H1 (cell line): ENCODE measurements around the gene SUPT20H. TPM values are rescaled to one million over a fixed set of nuclear protein-coding genes. Genes with fewer than 3 reads are reported as not detected.

Source experiments
- CTCF ChIA-PET: fragments of 300-600 bp; sonication (Branson Sonifier 250); formaldehyde crosslinking; loops from one replicate; lab custom pipeline; 2021; ENCODE audit not compliant: partially characterized antibody; lab: Charles Lee
- POLR2A ChIA-PET: fragments of 300-600 bp; sonication (Branson Sonifier 250); formaldehyde crosslinking; loops from one replicate; lab custom pipeline; 2021; ENCODE audit warnings: inconsistent platforms; ENCODE audit not compliant: partially characterized antibody; lab: Charles Lee
- DNase-seq, 2 experiments: peaks; one replicate each; pipeline versions ENCODE4 v3.0.0 to v3.0.0-alpha.2; 2010 to 2022; ENCODE audit warnings: low spot score in 2 of 2, low read depth in 1 of 2, mixed read lengths in 1 of 2
- FAIRE-seq: peaks from 2 replicates; lab custom pipeline; 2011; peaks lifted over from hg19 to GRCh38; lab: Jason Lieb, UNC
- H2AFZ ChIP-seq: 2 replicates; pipeline ENCODE4 v1.8.1; 2012; ENCODE audit warnings: low read length, inconsistent platforms
- H2AK5ac ChIP-seq: 2 replicates; pipeline ENCODE4 v1.6.1; 2013; ENCODE audit warnings: low read depth, low read length
- H2BK120ac ChIP-seq: replicated peaks from 2 replicates; pipeline ENCODE3; 2013; ENCODE audit warnings: low read depth, low read length, inconsistent platforms
- H2BK12ac ChIP-seq: 2 replicates; pipeline ENCODE4 v1.6.1; 2013; ENCODE audit warnings: low read depth, low read length
- H2BK15ac ChIP-seq: 2 replicates; pipeline ENCODE4 v1.6.1; 2013; ENCODE audit warnings: low read length
- H2BK20ac ChIP-seq: 2 replicates; pipeline ENCODE4 v1.6.1; 2013; ENCODE audit warnings: low read length
- H2BK5ac ChIP-seq: 2 replicates; pipeline ENCODE4 v1.6.1; 2013; ENCODE audit warnings: low read depth, low read length
- H3K14ac ChIP-seq: 2 replicates; pipeline ENCODE4 v1.6.1; 2013; ENCODE audit warnings: inconsistent platforms; ENCODE audit not compliant: insufficient read length
- H3K18ac ChIP-seq: 2 replicates; pipeline ENCODE4 v1.6.1; 2013; ENCODE audit warnings: low read length; ENCODE audit errors: extremely low read depth
- H3K23ac ChIP-seq: 2 replicates; pipeline ENCODE4 v1.6.1; 2013; ENCODE audit warnings: inconsistent platforms; ENCODE audit not compliant: insufficient read length
- H3K23me2 ChIP-seq: 2 replicates; pipeline ENCODE4 v1.6.1; 2013; ENCODE audit warnings: low read depth, low read length
- H3K27ac ChIP-seq: 2 replicates; pipeline ENCODE4 v1.6.1; 2011; ENCODE audit warnings: low read depth, low read length, inconsistent platforms
- H3K27me3 ChIP-seq, 4 experiments: replicated peaks in 1 of 4; 1 replicate in 1 of 4; 2 replicates in 3 of 4; pipeline versions ENCODE4 v1.6.1 to v1.8.1; 2011 to 2013; ENCODE audit warnings: low read length in 3 of 4, mild to moderate bottlenecking in 3 of 4, inconsistent platforms in 2 of 4, mixed read lengths in 2 of 4, moderate library complexity in 1 of 4; ENCODE audit not compliant: control insufficient read depth in 3 of 4, insufficient read depth in 3 of 4; ENCODE audit errors: extremely low read depth in 1 of 4
- H3K36me3 ChIP-seq, 4 experiments: 2 replicates each; pipeline versions ENCODE4 v1.6.1 to v1.8.1; 2011 to 2013; ENCODE audit warnings: mild to moderate bottlenecking in 4 of 4, low read length in 3 of 4, moderate library complexity in 2 of 4, control low read depth in 1 of 4, inconsistent platforms in 1 of 4; ENCODE audit not compliant: insufficient read depth in 4 of 4, control insufficient read depth in 2 of 4
- H3K4ac ChIP-seq: replicated peaks from 2 replicates; pipeline ENCODE3; 2013; ENCODE audit warnings: low read length, low read depth, mixed read lengths, inconsistent platforms; ENCODE audit not compliant: insufficient read length
- H3K4me1 ChIP-seq, 4 experiments: replicated peaks in 1 of 4; 1 replicate in 1 of 4; 2 replicates in 3 of 4; pipeline versions ENCODE4 v1.6.1 to v1.8.1; 2011 to 2013; ENCODE audit warnings: low read length in 3 of 4, inconsistent platforms in 2 of 4, mixed read lengths in 1 of 4; ENCODE audit not compliant: insufficient read depth in 4 of 4, control insufficient read depth in 3 of 4
- H3K4me2 ChIP-seq, 2 experiments: 2 replicates each; pipeline versions ENCODE4 v1.6.1 to v1.8.1; 2011 to 2013; ENCODE audit warnings: low read depth in 2 of 2, low read length in 2 of 2, control low read depth in 1 of 2, inconsistent platforms in 1 of 2, mild to moderate bottlenecking in 1 of 2; ENCODE audit not compliant: insufficient read depth in 1 of 2
- H3K4me3 ChIP-seq, 4 experiments: fragments of 200-600, 300-600 bp in 1 of 4; sonication (generic), shearing (Covaris generic), sonication (Bioruptor Twin) in 1 of 4; 2 replicates each; pipeline versions ENCODE4 v1.5.1 to v1.8.1; 2011 to 2016; ENCODE audit warnings: low read length in 4 of 4, low read depth in 3 of 4, control low read depth in 2 of 4, inconsistent platforms in 2 of 4, mild to moderate bottlenecking in 2 of 4, mixed read lengths in 1 of 4, moderate library complexity in 1 of 4; ENCODE audit not compliant: insufficient read depth in 2 of 4; ENCODE audit errors: extremely low read depth in 1 of 4
- H3K56ac ChIP-seq: replicated peaks from 2 replicates; pipeline ENCODE3; 2013; ENCODE audit warnings: low read depth, mild to moderate bottlenecking, mixed read lengths, low read length, inconsistent platforms; ENCODE audit not compliant: insufficient read length
- H3K79me1 ChIP-seq: 2 replicates; pipeline ENCODE4 v1.6.1; 2013; ENCODE audit warnings: low read depth, low read length, control low read depth
- H3K79me2 ChIP-seq, 2 experiments: 2 replicates each; pipeline versions ENCODE4 v1.6.1 to v1.8.1; 2012 to 2013; ENCODE audit warnings: low read length in 2 of 2, mild to moderate bottlenecking in 2 of 2, inconsistent platforms in 1 of 2; ENCODE audit not compliant: insufficient read depth in 2 of 2, control insufficient read depth in 1 of 2
- H3K9ac ChIP-seq, 4 experiments: replicated peaks in 1 of 4; 1 replicate in 1 of 4; 2 replicates in 3 of 4; pipeline versions ENCODE4 v1.6.1 to v1.8.1; 2011 to 2013; ENCODE audit warnings: low read depth in 3 of 4, low read length in 3 of 4, control low read depth in 2 of 4, mild to moderate bottlenecking in 2 of 4, moderate library complexity in 2 of 4, inconsistent platforms in 1 of 4; ENCODE audit errors: extremely low read depth in 1 of 4
- H3K9me3 ChIP-seq, 2 experiments: 2 replicates each; pipeline versions ENCODE4 v1.6.1 to v1.8.1; 2012 to 2013; ENCODE audit warnings: mild to moderate bottlenecking in 2 of 2, moderate library complexity in 2 of 2, control low read depth in 1 of 2, inconsistent platforms in 1 of 2, low read depth in 1 of 2, low read length in 1 of 2, mixed read lengths in 1 of 2; ENCODE audit not compliant: insufficient read depth in 2 of 2
- H4K20me1 ChIP-seq, 2 experiments: replicated peaks in 1 of 2; 2 replicates each; pipeline versions ENCODE3 to v1.8.1; 2011 to 2013; ENCODE audit warnings: inconsistent platforms in 2 of 2, low read length in 2 of 2, mild to moderate bottlenecking in 1 of 2; ENCODE audit not compliant: insufficient read depth in 2 of 2, control insufficient read depth in 1 of 2
- H4K5ac ChIP-seq: 2 replicates; pipeline ENCODE4 v1.6.1; 2013; ENCODE audit warnings: low read length, low read depth, mixed read lengths, inconsistent platforms; ENCODE audit not compliant: insufficient read length
- H4K8ac ChIP-seq: 2 replicates; pipeline ENCODE4 v1.8.0; 2013; ENCODE audit warnings: mild to moderate bottlenecking, moderate library complexity, low read length, inconsistent platforms; ENCODE audit not compliant: insufficient read depth; ENCODE audit errors: extremely low read depth
- H4K91ac ChIP-seq: replicated peaks from 2 replicates; pipeline ENCODE3; 2013; ENCODE audit warnings: low read length, mixed read lengths, inconsistent platforms; ENCODE audit not compliant: insufficient read length
- CBX8 ChIP-seq: fragments of 300-800, 300-1000 bp; sonication (generic); IDR thresholded peaks from 2 replicates; pipeline ENCODE4 v1.7.1; 2016; ENCODE audit warnings: low read depth, low read length, borderline replicate concordance
- CHD2 ChIP-seq: IDR thresholded peaks from 2 replicates; pipeline ENCODE4 v1.6.1; 2012; ENCODE audit warnings: low read length, improper control_type of control experiment
- EP300 ChIP-seq, 2 experiments: IDR thresholded peaks; 1 replicate in 1 of 2; 2 replicates in 1 of 2; pipeline ENCODE4 v1.6.1; 2011 to 2012; ENCODE audit warnings: low read depth in 2 of 2, low read length in 2 of 2, mild to moderate bottlenecking in 2 of 2, borderline replicate concordance in 1 of 2, inconsistent platforms in 1 of 2, moderate library complexity in 1 of 2
- NRF1 ChIP-seq: IDR thresholded peaks from 2 replicates; pipeline ENCODE4 v1.6.1; 2011; ENCODE audit warnings: mild to moderate bottlenecking, low read depth, low read length, improper control_type of control experiment
- RXRA ChIP-seq: IDR thresholded peaks from 2 replicates; pipeline ENCODE4 v1.6.1; 2011; ENCODE audit warnings: low read depth, mild to moderate bottlenecking, low read length, moderate library complexity; ENCODE audit not compliant: insufficient read depth
- SP2 ChIP-seq: IDR thresholded peaks from 2 replicates; pipeline ENCODE4 v1.6.1; 2012; ENCODE audit warnings: mild to moderate bottlenecking, low read length, inconsistent platforms
- SUZ12 ChIP-seq: fragments of 200-600 bp; sonication (generic); IDR thresholded peaks from 2 replicates; pipeline ENCODE4 v1.6.1; 2012; ENCODE audit warnings: mild to moderate bottlenecking, inconsistent platforms, low read length, moderate library complexity, mixed read lengths
- TBP ChIP-seq: IDR thresholded peaks from 2 replicates; pipeline ENCODE4 v1.6.1; 2011; ENCODE audit warnings: low read depth, low read length, improper control_type of control experiment
- TEAD4 ChIP-seq: IDR thresholded peaks from 2 replicates; pipeline ENCODE4 v1.6.1; 2012; ENCODE audit warnings: low read depth, low read length, inconsistent platforms, mixed read lengths
- WGBS, 2 experiments: shearing (Covaris generic) in 1 of 2; methylation state at CpG; one replicate each; pipeline versions ENCODE4 v1.1.6 to v1.1.7; 2013 to 2015; ENCODE audit warnings: low lambda C conversion rate in 2 of 2, mixed read lengths in 2 of 2, inconsistent platforms in 1 of 2, low coverage in 1 of 2, missing lambda C conversion rate in 1 of 2; ENCODE audit not compliant: insufficient replicate concordance in 2 of 2, insufficient coverage in 1 of 2, insufficient read length in 1 of 2; ENCODE audit errors: extremely low coverage in 1 of 2, missing lambda C conversion rate in 1 of 2; 5-methylcytosine and 5-hydroxymethylcytosine counted together
- polyA plus RNA-seq, 7 experiments: library from polyadenylated mRNA; depleted of rRNA in 3 of 7; stranded (reverse) in 5 of 7; unstranded in 2 of 7; fragments of >200 nt in 5 of 7; fragments of 200-250 nt in 2 of 7; gene quantifications; 1 replicate in 5 of 7; 2 replicates in 1 of 7; 4 replicates in 1 of 7; pipeline versions ENCODE4 v1.2.1 to v1.2.3, GENCODE V29; 2011 to 2013; ENCODE audit warnings: missing spikeins in 2 of 7, mixed read lengths in 2 of 7
- total RNA-seq: library from RNA; stranded (reverse); fragmentation: NEBNext Ultra II Directional; extraction: Animal tissue kit (Norgen Biotek cat#: 25700); gene quantifications from 2 replicates; pipeline ENCODE4 v1.2.1, GENCODE V29; 2021
- TF ChIP-seq, protein P1 (sequence below): IDR thresholded peaks from 2 replicates; pipeline ENCODE4 v1.6.1; 2012; ENCODE audit warnings: inconsistent platforms
- TF ChIP-seq, protein P2 (sequence below), 3 experiments: IDR thresholded peaks; 1 replicate in 2 of 3; 2 replicates in 1 of 3; pipeline versions ENCODE4 v1.5.1 to v1.6.1; 2011; ENCODE audit warnings: low read length in 3 of 3, mild to moderate bottlenecking in 3 of 3, inconsistent platforms in 2 of 3, low read depth in 1 of 3, moderate library complexity in 1 of 3; ENCODE audit not compliant: insufficient read depth in 1 of 3; ENCODE audit errors: control extremely low read depth in 1 of 3

SUPT20H gene
- total and polyA plus RNA-seq, 2 of the 8 experiments (the other 6 are each of a cell fraction or from before 2014, with no cell fraction given), result 69.2 to 75.1 TPM

DNA sequence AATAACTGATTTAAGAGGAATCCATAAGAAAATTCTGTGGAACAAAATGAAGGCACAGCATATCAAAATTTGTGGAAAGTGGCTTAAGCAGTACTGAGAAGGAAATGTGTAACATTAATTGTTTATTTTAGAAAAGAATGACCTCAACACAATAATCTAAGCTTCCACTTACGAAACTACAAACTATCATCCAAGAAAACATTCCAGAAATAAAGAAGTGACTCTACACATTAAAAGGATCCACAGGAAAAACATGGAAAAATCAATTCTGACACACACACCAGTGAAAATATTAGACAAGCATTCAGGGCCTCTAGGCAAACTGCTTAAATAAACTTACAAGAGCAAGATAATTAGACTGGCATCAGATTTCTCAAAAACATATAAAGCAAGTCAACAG lies 44.9 kb downstream of the SUPT20H start:
- Histone ChIP-seq H3K23me2 (no peaks in the 10 kb centered on the region), H3K14ac (no peak overlapping the region), H3K23ac (no peak overlapping the region), H3K9ac (no peak overlapping the region), H3K27me3 (no peaks in the 10 kb centered on the region), H3K56ac (no peak overlapping the region), H3K9me3 (no peaks in the 10 kb centered on the region), H2AK5ac (no peak overlapping the region), H4K5ac (no peak overlapping the region), H3K4ac (no peak overlapping the region), H3K79me1 (no peaks in the 10 kb centered on the region), H2BK120ac (no peak overlapping the region), H2AFZ (no peak overlapping the region), H2BK20ac (no peak overlapping the region), H3K36me3 (peaks cover 4 to 66% (median 23%) of the 10 kb centered on the region in 4 experiments), H2BK15ac (no peak overlapping the region), H3K18ac (no peak overlapping the region), H3K4me2 (no peak overlapping the region), H2BK5ac (no peak overlapping the region), H3K27ac (no peak overlapping the region), H4K20me1 (no peaks in the 10 kb centered on the region), H2BK12ac (no peak overlapping the region), H3K4me3 (no peak overlapping the region), H3K4me1 (no peaks in the 10 kb centered on the region), H4K8ac (no peak overlapping the region), H3K79me2 (no peaks in the 10 kb centered on the region), H4K91ac (no peak overlapping the region)
- CTCF ChIA-PET, result no interaction called here
- no peak for FAIRE-seq
- DNase-seq, result no peak
- POLR2A ChIA-PET, result interaction anchor here (7.6 kb wide), 1 partner anchor 14 kb away, joined by 59 read pairs; the partner anchor contains the start of genes ALG5 and EXOSC8
- 88% methylated on average over 1 of the region's 1 CpG; no CpG with 5 or more reads in 1 of the 2 experiments for whole genome bisulfite sequencing, 2 experiments
- no peak for TF ChIP-seq SP2
- TF ChIP-seq CBX8, result no peak
- TF ChIP-seq EP300 (IDR thresholded peaks at IDR 0.05; ENCODE audit: borderline replicate concordance in 1 of 2, low read depth in 2 of 2, low read length in 2 of 2), result no peak
- no peak for TF ChIP-seq CHD2
- TF ChIP-seq, protein P1, sequence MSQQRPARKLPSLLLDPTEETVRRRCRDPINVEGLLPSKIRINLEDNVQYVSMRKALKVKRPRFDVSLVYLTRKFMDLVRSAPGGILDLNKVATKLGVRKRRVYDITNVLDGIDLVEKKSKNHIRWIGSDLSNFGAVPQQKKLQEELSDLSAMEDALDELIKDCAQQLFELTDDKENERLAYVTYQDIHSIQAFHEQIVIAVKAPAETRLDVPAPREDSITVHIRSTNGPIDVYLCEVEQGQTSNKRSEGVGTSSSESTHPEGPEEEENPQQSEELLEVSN, result no peak
- TF ChIP-seq, protein P2, sequence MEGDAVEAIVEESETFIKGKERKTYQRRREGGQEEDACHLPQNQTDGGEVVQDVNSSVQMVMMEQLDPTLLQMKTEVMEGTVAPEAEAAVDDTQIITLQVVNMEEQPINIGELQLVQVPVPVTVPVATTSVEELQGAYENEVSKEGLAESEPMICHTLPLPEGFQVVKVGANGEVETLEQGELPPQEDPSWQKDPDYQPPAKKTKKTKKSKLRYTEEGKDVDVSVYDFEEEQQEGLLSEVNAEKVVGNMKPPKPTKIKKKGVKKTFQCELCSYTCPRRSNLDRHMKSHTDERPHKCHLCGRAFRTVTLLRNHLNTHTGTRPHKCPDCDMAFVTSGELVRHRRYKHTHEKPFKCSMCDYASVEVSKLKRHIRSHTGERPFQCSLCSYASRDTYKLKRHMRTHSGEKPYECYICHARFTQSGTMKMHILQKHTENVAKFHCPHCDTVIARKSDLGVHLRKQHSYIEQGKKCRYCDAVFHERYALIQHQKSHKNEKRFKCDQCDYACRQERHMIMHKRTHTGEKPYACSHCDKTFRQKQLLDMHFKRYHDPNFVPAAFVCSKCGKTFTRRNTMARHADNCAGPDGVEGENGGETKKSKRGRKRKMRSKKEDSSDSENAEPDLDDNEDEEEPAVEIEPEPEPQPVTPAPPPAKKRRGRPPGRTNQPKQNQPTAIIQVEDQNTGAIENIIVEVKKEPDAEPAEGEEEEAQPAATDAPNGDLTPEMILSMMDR (IDR thresholded peaks at IDR 0.05; ENCODE audit: control extremely low read depth in 1 of 3, insufficient read depth in 1 of 3, low read depth in 1 of 3, low read length in 3 of 3), result no peak
- TF ChIP-seq TBP, result no peak
- TF ChIP-seq TEAD4, result no peak
- TF ChIP-seq NRF1, result no peak
- TF ChIP-seq RXRA, result no peak
- no peak for TF ChIP-seq SUZ12
